T-helper 22 cell (primary cell): Measurements from ENCODE around the gene CHKB.
A peak's percentile ranks its signal among the peaks of the same experiment; 100 is the strongest.

ENCODE experiments used
- DNase-seq: peaks from one replicate; pipeline ENCODE4 v3.0.0-alpha.2; 2020; ENCODE audit warnings: low read depth

The CHKB gene

DNA sequence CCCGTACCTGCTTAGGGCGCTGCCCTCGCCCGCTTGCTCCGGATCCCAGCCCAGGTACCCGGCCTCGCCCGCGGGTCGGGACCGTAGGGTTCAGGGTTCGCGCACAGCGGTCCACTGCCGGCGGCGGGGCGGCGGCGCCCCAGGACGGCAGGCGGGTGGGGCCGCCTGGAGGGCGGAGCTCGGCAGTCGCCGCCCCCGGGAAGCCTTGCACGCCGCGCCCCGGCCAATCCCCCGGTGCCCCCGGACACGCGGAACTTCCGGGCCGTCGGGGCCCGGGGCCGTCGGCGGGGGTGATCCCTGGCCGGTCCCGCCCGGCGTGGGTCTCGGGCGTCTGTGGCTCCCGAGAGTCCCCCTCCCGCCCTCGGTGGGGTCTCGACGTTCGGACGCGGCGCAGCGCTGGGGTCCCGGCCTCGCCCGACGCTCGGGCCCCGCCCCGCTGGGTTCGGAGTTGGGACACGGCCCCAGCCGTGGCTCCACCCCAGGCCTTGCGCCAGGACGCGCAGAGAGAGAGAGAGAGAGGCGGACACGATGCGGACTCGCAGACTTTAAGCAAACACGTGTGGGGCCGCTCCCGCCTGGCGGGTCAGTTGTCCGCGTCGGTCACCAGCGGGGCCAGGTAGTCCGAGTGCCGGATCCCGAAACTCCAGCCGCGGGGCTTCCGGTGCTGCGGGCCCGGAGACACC lies 52.6 kb downstream of the CHKB start, which contains the start of gene TYMP:
Gene TYMP (minus strand): TSS at position 116 of the 683 bp plus-strand sequence. CDS start 303 bp downstream, outside the sequence.
- DNase-seq: peak; percentile 51

DNA sequence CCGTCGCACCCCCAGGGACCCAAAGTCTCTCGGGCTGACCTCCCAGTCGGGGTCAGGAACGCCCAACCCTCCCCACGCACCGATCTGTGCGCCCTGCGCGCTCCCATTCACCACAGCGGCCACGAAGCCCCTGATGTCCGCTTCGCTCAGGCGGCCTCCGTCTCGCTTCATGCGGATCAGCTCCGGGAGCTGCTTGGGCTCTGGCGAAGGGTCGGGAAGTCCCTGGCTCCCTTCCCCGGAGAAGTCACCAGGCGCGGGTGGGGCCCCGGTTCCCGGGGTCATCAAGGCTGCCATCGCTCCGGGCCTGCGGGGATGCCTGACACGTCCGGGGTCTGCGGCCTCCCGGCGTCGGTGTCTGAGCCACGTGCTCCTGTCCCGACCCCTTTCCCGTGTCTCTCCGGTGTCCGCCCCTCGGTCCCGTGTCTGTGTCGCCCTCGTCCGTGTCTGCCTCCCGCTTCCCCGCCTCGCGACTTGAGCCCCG lies 53.2 kb downstream of the CHKB start:
- peak; percentile 22 for DNase-seq
